Stomach (tissue), 4 donors: ENCODE measurements around the gene SLC23A1.

Experiments
- EP300 ChIP-seq: sonication (generic); formaldehyde crosslinking; IDR thresholded peaks from one replicate; pipeline ENCODE4 v1.6.1; 2017; ENCODE audit warnings: antibody characterized with exemption
- POLR2A ChIP-seq, 4 donors: fragments of 450-650 bp; IDR thresholded peaks; one replicate each; pipeline ENCODE4 v1.6.1; 2016; ENCODE audit warnings: antibody characterized with exemption in 4 of 4, control low read depth in 2 of 4, mild to moderate bottlenecking in 1 of 4, moderate library complexity in 1 of 4
- TF ChIP-seq, protein P1 (sequence below), 7 experiments: fragments of 450-650 bp in 4 of 7; fragments of 200-600 bp in 3 of 7; sonication (generic) in 3 of 7; IDR thresholded peaks; one replicate each; pipeline ENCODE4 v1.5.1; 2016 to 2019; ENCODE audit warnings: antibody characterized with exemption in 7 of 7, control low read depth in 2 of 7, mild to moderate bottlenecking in 1 of 7

GRCh38 chr5:139402561-139403158 lies 19.6 kb upstream of the SLC23A1 start:
- TF ChIP-seq POLR2A (IDR thresholded peaks at IDR 0.05) (no peak), EP300 (no peak)
- TF ChIP-seq, protein P1, sequence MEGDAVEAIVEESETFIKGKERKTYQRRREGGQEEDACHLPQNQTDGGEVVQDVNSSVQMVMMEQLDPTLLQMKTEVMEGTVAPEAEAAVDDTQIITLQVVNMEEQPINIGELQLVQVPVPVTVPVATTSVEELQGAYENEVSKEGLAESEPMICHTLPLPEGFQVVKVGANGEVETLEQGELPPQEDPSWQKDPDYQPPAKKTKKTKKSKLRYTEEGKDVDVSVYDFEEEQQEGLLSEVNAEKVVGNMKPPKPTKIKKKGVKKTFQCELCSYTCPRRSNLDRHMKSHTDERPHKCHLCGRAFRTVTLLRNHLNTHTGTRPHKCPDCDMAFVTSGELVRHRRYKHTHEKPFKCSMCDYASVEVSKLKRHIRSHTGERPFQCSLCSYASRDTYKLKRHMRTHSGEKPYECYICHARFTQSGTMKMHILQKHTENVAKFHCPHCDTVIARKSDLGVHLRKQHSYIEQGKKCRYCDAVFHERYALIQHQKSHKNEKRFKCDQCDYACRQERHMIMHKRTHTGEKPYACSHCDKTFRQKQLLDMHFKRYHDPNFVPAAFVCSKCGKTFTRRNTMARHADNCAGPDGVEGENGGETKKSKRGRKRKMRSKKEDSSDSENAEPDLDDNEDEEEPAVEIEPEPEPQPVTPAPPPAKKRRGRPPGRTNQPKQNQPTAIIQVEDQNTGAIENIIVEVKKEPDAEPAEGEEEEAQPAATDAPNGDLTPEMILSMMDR (IDR thresholded peaks at IDR 0.05): peak in 2 of 7 experiments; percentile 16 to 31
